GM08714 (cell line): ENCODE results near the gene PHF10.
"Not testable (repeated sequence)": the region's sequence is repeated elsewhere in the genome, so short reads cannot be mapped to it uniquely, and the experiment has no call there.

Experiments used
- H3K4me3 ChIP-seq: fragments of 200-500 bp; sonication (Bioruptor generic); 2 replicates; pipeline ENCODE4 v1.5.1; 2014; ENCODE audit warnings: mild to moderate bottlenecking, low read length, inconsistent platforms
- ZNF274 ChIP-seq: IDR thresholded peaks from 2 replicates; pipeline ENCODE4 v1.6.1; 2012; ENCODE audit warnings: mild to moderate bottlenecking, low read depth, low read length

The PHF10 gene

DNA sequence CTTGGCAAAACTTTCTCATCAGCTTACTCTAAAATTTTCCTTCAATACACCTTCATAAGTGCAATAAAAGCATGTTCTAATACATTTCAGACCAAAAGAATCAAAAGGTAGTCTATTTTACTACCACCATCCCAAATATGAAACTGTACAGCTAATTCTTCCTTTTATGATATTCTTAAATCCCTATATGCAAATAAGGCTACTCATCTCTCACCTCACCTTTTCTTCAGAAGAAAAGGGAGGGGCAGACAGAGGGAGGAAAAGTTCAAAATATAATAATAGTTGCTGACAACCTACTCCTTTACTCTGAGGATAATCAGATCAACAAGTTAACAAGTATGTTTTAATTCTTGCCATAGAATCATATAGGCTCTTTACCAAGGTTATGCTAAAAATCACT, 15.0 kb downstream of the PHF10 start:
- H3K4me3 ChIP-seq = no peak overlapping the region

DNA sequence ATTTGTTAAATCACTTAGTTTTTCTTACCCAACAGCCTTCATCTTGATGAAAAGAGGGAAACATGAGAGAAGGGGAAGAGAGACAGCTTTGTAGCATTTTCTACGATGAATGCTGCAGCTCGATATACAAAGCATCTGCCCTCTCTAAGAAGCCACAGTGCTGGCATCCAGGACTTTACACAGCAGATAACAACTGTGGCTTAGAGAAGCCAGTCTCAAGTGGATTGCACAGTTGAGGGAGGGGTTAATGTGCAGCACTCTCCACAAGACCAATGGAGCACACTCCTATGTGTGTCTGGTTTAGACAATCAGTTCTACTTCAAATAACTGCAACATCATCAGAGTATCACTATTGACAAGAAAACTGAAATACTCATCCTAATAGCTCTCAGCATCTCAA, 16.5 kb downstream of the PHF10 start:
- TF ChIP-seq ZNF274 = no peak
- no peak overlapping the region for H3K4me3 ChIP-seq

More for the DNA sequence above, 15.0 kb downstream of the PHF10 start:
- no peak for TF ChIP-seq ZNF274

GRCh38 chr6:169702840-169703246, 21.5 kb downstream of the PHF10 start:
- H3K4me3 ChIP-seq = peak overlapping the region; percentile 95
- no peak for TF ChIP-seq ZNF274

GRCh38 chr6:169701954-169702839, 22.1 kb downstream of the PHF10 start, which contains the start of the genes C6orf120 and WDR27:
C6orf120 (plus strand) TSS chr6:169702126; CDS start chr6:169702460, 334 bp downstream.
WDR27 (minus strand) TSS chr6:169702029; CDS start chr6:169689005, 13,024 bp downstream.
- no peak for TF ChIP-seq ZNF274
- H3K4me3 ChIP-seq = peak within 1 kb of the TSS; percentile 95

DNA sequence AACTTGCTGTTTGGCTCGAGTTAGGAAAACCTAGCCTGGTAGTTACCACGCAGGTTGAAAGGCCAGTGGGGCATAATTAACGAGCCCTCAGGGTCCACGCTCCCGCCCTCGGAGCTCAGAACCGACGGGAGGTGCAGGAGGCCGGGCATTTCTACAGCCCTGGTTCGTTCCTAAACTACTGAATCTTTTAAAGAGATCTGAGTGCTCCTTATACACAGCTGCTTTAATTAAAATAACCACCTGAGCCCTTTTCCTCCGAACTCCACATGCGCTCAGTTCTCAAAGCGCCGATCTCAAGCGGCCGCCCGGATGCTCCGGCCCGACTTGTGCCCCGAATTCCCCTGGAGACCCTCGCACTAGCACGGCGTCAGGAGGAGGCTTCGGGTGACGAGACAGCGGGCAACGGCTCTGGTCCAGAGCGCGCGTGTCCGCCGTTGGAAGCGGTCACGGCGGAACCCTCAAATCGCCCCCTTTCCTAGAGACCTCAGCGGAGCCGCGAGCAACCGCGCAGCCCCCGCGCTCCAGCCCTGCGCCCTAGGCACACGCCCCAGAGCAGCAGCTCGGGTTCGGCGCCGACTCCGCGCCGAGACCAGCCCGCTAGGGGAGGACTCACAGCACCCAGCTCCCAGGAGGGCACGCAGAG, 22.9 kb downstream of the PHF10 start:
- H3K4me3 ChIP-seq = peak overlapping the region; percentile 95
- no peak for TF ChIP-seq ZNF274

- H3K4me3 ChIP-seq = no peak overlapping the region
- TF ChIP-seq ZNF274 = no peak
Observed at GRCh38 chr6:169700296-169700695, 24.0 kb downstream of the PHF10 start.

GRCh38 chr6:169697115-169697514, 27.2 kb downstream of the PHF10 start:
- not testable (repeated sequence) for H3K4me3 ChIP-seq

- no peak for TF ChIP-seq ZNF274
- H3K4me3 ChIP-seq = no peak overlapping the region
Observed at GRCh38 chr6:169695131-169695530, 29.2 kb downstream of the PHF10 start.

GRCh38 chr6:169692516-169692915, 31.8 kb downstream of the PHF10 start:
- TF ChIP-seq ZNF274 = no peak
- H3K4me3 ChIP-seq = no peak overlapping the region

DNA sequence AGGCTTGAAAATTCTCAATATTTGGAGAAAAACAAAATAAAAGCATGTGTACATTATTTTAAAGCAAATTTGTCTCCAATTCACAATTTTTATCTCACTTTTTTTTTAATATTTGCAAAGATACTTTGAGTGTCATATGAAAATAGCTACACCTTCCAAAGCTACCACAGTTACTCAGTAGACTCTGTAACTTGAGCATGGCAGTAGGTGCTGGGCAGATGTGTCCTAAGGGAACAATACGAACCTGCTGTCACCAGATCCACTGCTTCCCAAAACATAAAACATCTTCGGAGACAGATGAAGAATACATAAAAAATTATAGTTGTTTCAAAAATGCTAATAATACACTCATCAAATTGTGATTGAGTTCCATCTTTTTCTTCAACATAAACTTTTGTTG, 33.0 kb downstream of the PHF10 start:
- H3K4me3 ChIP-seq = no peak overlapping the region
- no peak for TF ChIP-seq ZNF274

- H3K4me3 ChIP-seq = no peak overlapping the region
- TF ChIP-seq ZNF274 = no peak
Observed at GRCh38 chr6:169689287-169689686, 35.0 kb downstream of the PHF10 start.

DNA sequence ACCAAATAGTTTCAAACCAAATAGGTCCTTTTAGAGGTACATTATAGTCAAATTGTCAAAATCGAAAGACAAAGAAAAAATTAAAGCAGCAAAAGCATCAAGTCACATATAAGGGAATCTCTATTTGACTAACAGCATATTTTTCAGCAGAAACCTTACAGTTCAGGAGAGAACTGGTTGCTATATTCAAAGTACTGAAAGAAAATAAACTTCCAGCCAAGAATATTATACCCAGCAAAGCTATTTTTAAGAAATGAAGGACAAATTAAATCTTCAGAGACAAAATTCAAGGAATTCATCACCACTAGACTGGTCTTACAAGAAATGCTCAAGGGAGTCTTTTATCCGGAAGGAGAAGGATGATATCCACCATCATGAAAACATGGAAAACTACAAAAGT, 38.4 kb downstream of the PHF10 start:
- TF ChIP-seq ZNF274 = no peak
- H3K4me3 ChIP-seq = no peak overlapping the region

- TF ChIP-seq ZNF274 = no peak
- no peak overlapping the region for H3K4me3 ChIP-seq
Observed at GRCh38 chr6:169684056-169684455, 40.2 kb downstream of the PHF10 start.

GRCh38 chr6:169678342-169678741, 46.0 kb downstream of the PHF10 start:
- no peak overlapping the region for H3K4me3 ChIP-seq
- TF ChIP-seq ZNF274 = no peak

GRCh38 chr6:169677096-169677495, 47.2 kb downstream of the PHF10 start:
- no peak for TF ChIP-seq ZNF274
- no peak overlapping the region for H3K4me3 ChIP-seq
